A549 treated with Hydrocortisone at 1 μM for 4 hours (cell line): ENCODE measurements around the gene RPS6KA1. TPM values are rescaled to one million over a fixed set of nuclear protein-coding genes. Genes with fewer than 3 reads are reported as not detected.

Experiments used
- total RNA-seq: library from RNA; stranded (reverse); fragments of 200-300 nt; extraction: Qiagen RNA extraction; gene quantifications from 5 replicates; pipeline ENCODE4 v1.2.3, GENCODE V29; 2022

The RPS6KA1 gene
- total RNA-seq, result 16.1 to 18.0 TPM (median 16.4 TPM) in 5 replicates

GRCh38 chr1:26529655-26530409 lies at the start of gene RPS6KA1:
RPS6KA1 (plus strand) TSS chr1:26529761; CDS start chr1:26529921, 160 bp downstream.

Other genes with a start within 250 kb of the RPS6KA1 start
- gene SH3BGRL3, start 249.7 kb upstream of the RPS6KA1 start, total RNA-seq, result 95.1 to 153 TPM (median 142 TPM) in 5 replicates
- gene UBXN11, start 223.1 kb upstream of the RPS6KA1 start, total RNA-seq, result 12.9 to 15.4 TPM (median 13.7 TPM) in 5 replicates
- gene CD52, start 211.8 kb upstream of the RPS6KA1 start, total RNA-seq, result not detected in 5 replicates
- 1.2 to 2.2 TPM (median 1.5 TPM) in 5 replicates for gene CRYBG2, start 175.6 kb upstream of the RPS6KA1 start, total RNA-seq
- gene ZNF683, start 157.0 kb upstream of the RPS6KA1 start, total RNA-seq, result not detected in 5 replicates
- gene LIN28A, start 118.9 kb upstream of the RPS6KA1 start, total RNA-seq, result not detected in 5 replicates
- 22.8 to 35.6 TPM (median 25.2 TPM) in 5 replicates for gene DHDDS, start 97.4 kb upstream of the RPS6KA1 start, total RNA-seq
- 322 to 370 TPM (median 346 TPM) in 5 replicates for gene HMGN2, start 57.3 kb upstream of the RPS6KA1 start, total RNA-seq
- 34.7 to 47.6 TPM (median 36.9 TPM) in 5 replicates for gene ARID1A, start 166.3 kb downstream of the RPS6KA1 start, total RNA-seq